Loucy (cell line): Measurements from ENCODE around the gene DLGAP5.

Experiments used
- CTCF ChIP-seq: fragments of 200-600 bp; sonication (generic); conservative IDR thresholded peaks from 2 replicates; pipeline ENCODE4 v1.5.1; 2014; ENCODE audit warnings: mild to moderate bottlenecking, antibody characterized with exemption, low read length
- EZH2phosphoT487 ChIP-seq: fragments of 200-600 bp; IDR thresholded peaks from 2 replicates; pipeline ENCODE4 v1.6.1; 2018; ENCODE audit warnings: antibody characterized with exemption, mild to moderate bottlenecking, moderate library complexity, borderline replicate concordance

GRCh38 chr14:55142466-55142865 is 48.9 kb downstream of the DLGAP5 start:
- TF ChIP-seq CTCF: no peak
- TF ChIP-seq EZH2phosphoT487: no peak
